Measurements from ENCODE around the gene USP17L24.
"Not testable (repeated sequence)": the region's sequence is repeated elsewhere in the genome, so short reads cannot be mapped to it uniquely, and the experiment has no call there.

- not testable (repeated sequence) for TF ChIP-seq CTCF (IDR thresholded peaks at IDR 0.05; ENCODE audit: low read length); EZH2 (IDR thresholded peaks at IDR 0.05; ENCODE audit: borderline replicate concordance, low read length)
Observed at GRCh38 chr4:9343848-9344247, 18.9 kb downstream of the USP17L24 start, which contains the start of gene USP17L27.
